ENCODE results near the gene SYNE1.

DNA sequence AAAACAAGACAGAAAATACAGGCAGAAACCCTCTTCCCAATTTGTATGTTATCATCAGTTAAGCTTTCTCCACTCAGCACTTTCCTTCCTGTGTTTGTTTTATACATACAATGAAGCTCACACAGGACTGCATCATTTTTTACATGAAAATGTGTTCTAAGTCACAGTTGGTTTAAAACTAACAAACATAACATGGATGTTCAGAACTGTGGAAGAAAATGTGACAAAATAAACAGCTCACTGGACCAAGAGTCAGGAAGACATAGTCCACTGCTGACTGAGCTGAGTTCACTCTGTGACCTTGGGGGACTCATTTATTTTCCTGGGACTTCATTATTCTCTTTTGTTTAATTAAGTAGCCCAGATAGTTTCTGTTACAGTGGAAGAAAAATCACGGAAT lies 331.5 kb downstream of the SYNE1 start:
- TF ChIP-seq, protein P1, sequence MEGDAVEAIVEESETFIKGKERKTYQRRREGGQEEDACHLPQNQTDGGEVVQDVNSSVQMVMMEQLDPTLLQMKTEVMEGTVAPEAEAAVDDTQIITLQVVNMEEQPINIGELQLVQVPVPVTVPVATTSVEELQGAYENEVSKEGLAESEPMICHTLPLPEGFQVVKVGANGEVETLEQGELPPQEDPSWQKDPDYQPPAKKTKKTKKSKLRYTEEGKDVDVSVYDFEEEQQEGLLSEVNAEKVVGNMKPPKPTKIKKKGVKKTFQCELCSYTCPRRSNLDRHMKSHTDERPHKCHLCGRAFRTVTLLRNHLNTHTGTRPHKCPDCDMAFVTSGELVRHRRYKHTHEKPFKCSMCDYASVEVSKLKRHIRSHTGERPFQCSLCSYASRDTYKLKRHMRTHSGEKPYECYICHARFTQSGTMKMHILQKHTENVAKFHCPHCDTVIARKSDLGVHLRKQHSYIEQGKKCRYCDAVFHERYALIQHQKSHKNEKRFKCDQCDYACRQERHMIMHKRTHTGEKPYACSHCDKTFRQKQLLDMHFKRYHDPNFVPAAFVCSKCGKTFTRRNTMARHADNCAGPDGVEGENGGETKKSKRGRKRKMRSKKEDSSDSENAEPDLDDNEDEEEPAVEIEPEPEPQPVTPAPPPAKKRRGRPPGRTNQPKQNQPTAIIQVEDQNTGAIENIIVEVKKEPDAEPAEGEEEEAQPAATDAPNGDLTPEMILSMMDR (IDR thresholded peaks at IDR 0.05 in 8 of 11, conservative IDR thresholded peaks at IDR 0.05 in 3 of 11) = no peak
- TF ChIP-seq POLR2AphosphoS5 (IDR thresholded peaks at IDR 0.05) = no peak
